Activated T-helper 17 cell treated with anti-CD3 and anti-CD28 coated beads, Interleukin-2, amount 50 U/mL, for 72 hours (primary cell): ENCODE data around the gene ZNF77. TPM values are rescaled to one million over a fixed set of nuclear protein-coding genes. Genes with fewer than 3 reads are reported as not detected.
"Not testable (repeated sequence)": the region's sequence is repeated elsewhere in the genome, so short reads cannot be mapped to it uniquely, and the experiment has no call there.

Experiments used
- ATAC-seq: fragments of 150-1000 bp; cut with Tn5 transposase; replicated peaks from 2 replicates; pipeline ENCODE4 v1.10.0; 2021; ENCODE audit warnings: mild to moderate bottlenecking, moderate library complexity
- H3K27ac Mint-ChIP-seq: one replicate; pipeline ENCODE4 v1.8.0; 2022; ENCODE audit warnings: mixed read lengths
- H3K27me3 Mint-ChIP-seq: one replicate; pipeline ENCODE4 v1.8.0; 2022; ENCODE audit warnings: mixed read lengths
- H3K36me3 Mint-ChIP-seq: one replicate; pipeline ENCODE4 v1.8.0; 2022; ENCODE audit warnings: low read depth, mild to moderate bottlenecking, mixed read lengths
- H3K4me1 Mint-ChIP-seq: one replicate; pipeline ENCODE4 v1.8.0; 2022; ENCODE audit warnings: mixed read lengths
- H3K4me3 Mint-ChIP-seq: one replicate; pipeline ENCODE4 v1.8.0; 2022; ENCODE audit warnings: mild to moderate bottlenecking, mixed read lengths
- H3K9me3 Mint-ChIP-seq: one replicate; pipeline ENCODE4 v1.8.0; 2022; ENCODE audit warnings: mixed read lengths
- total RNA-seq, 2 donors: library from RNA; stranded (reverse); gene quantifications; one replicate each; pipeline ENCODE4 v1.2.3, GENCODE V29; 2022

ZNF77 gene
- total RNA-seq, 2 donors from 2014 or later, result 4.7 to 4.9 TPM

DNA sequence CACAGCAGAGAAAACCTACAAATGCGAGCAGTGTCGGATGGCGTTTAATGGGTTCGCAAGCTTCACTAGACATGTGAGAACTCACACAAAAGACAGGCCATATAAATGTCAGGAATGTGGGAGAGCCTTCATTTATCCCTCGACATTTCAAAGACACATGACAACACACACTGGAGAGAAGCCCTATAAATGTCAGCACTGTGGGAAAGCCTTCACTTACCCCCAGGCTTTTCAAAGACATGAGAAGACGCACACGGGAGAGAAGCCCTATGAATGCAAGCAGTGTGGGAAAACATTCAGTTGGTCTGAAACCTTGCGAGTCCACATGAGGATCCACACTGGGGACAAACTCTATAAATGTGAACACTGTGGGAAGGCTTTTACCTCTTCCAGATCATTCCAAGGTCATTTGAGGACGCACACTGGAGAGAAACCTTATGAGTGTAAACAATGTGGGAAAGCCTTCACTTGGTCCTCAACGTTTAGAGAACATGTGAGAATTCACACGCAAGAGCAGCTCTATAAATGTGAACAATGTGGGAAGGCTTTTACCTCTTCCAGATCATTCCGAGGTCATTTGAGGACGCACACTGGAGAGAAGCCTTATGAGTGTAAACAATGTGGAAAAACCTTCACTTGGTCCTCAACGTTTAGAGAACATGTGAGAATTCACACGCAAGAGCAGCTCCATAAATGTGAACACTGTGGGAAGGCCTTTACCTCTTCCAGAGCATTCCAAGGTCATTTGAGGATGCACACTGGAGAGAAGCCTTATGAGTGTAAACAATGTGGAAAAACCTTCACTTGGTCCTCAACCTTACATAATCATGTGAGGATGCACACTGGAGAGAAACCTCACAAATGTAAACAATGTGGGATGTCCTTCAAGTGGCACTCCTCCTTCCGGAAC lies 27.2 kb downstream of the ZNF77 start:
- H3K27ac Mint-ChIP-seq, result no peak overlapping the region
- peaks cover 8% of the 10 kb centered on the region for H3K9me3 Mint-ChIP-seq
- peaks cover 7% of the 10 kb centered on the region for H3K4me1 Mint-ChIP-seq
- no peak overlapping the region for H3K4me3 Mint-ChIP-seq
- peaks cover 46% of the 10 kb centered on the region for H3K36me3 Mint-ChIP-seq
- ATAC-seq, result no peak
- no peaks in the 10 kb centered on the region for H3K27me3 Mint-ChIP-seq

DNA sequence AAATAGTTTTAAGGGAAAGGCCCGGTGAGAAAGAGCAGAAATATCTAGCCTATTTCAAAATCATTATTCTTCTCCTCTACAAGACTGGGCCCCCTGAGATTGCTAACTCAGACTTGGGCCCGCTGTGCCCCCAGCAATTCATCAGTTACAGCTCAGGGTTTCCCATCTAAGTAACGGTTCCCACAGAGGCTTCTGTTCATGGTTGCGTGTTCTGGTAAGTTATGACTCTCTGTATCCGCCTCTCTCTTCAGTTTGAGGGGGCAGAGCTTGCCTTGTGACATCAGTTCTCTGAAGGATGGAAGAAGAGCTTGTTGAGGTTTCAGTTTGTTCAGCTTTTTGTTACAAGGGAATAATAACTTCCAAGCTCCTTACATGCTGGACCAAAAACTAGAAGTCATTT lies 32.5 kb downstream of the ZNF77 start:
- peaks cover 11% of the 10 kb centered on the region for H3K9me3 Mint-ChIP-seq
- peak overlapping the region; percentile 98 for H3K27ac Mint-ChIP-seq
- H3K4me1 Mint-ChIP-seq, result peaks cover 32% of the 10 kb centered on the region
- no peaks in the 10 kb centered on the region for H3K27me3 Mint-ChIP-seq
- peak overlapping the region; percentile 88 for H3K4me3 Mint-ChIP-seq
- H3K36me3 Mint-ChIP-seq, result peaks cover 43% of the 10 kb centered on the region
- peak; percentile 94 for ATAC-seq

GRCh38 chr19:2906631-2907195 lies 38.1 kb downstream of the ZNF77 start:
- no peak for ATAC-seq
- Mint-ChIP-seq H3K4me1 (peaks cover 28% of the 10 kb centered on the region), H3K36me3 (peaks cover 9% of the 10 kb centered on the region), H3K4me3 (peak overlapping the region; percentile 5), H3K27ac (peak overlapping the region; percentile 4), H3K9me3 (peaks cover 1% of the 10 kb centered on the region), H3K27me3 (no peaks in the 10 kb centered on the region)

- Mint-ChIP-seq H3K27ac (no peak overlapping the region), H3K27me3 (no peaks in the 10 kb centered on the region), H3K36me3 (peaks cover 6% of the 10 kb centered on the region), H3K4me3 (no peak overlapping the region), H3K9me3 (no peaks in the 10 kb centered on the region), H3K4me1 (peaks cover 26% of the 10 kb centered on the region)
- ATAC-seq, result no peak
These were observed 38.8 kb downstream of the ZNF77 start for GRCh38 chr19:2905918-2906519.

DNA sequence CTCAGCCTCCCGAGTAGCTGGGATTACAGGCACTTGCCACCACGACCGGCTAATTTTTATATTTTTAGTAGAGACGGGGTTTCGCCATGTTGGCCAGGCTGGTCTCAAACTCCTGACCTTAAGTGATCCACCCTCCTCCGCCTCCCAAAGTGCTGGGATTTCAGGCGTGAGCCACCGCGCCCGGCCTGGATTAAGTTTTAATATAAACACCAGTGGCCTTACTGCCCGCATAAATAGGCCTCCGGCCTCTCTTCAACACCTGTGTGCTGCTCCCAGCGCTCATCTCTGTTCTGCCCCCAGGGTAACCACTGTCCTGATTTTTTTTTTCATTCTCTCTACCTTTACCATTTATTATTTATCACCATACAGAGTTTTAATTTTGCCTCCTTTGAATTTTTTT lies 41.4 kb downstream of the ZNF77 start:
- H3K27ac Mint-ChIP-seq, H3K36me3 Mint-ChIP-seq, H3K27me3 Mint-ChIP-seq, H3K9me3 Mint-ChIP-seq, H3K4me3 Mint-ChIP-seq, ATAC-seq: not testable (repeated sequence)
- H3K4me1 Mint-ChIP-seq, result peaks cover 16% of the 10 kb centered on the region

GRCh38 chr19:2902590-2903218 lies 42.1 kb downstream of the ZNF77 start:
- Mint-ChIP-seq H3K9me3 (no peaks in the 10 kb centered on the region), H3K27ac (no peak overlapping the region), H3K4me3 (peak overlapping the region; percentile 98), H3K36me3 (no peaks in the 10 kb centered on the region), H3K27me3 (no peaks in the 10 kb centered on the region), H3K4me1 (peaks cover 16% of the 10 kb centered on the region)
- no peak for ATAC-seq

DNA sequence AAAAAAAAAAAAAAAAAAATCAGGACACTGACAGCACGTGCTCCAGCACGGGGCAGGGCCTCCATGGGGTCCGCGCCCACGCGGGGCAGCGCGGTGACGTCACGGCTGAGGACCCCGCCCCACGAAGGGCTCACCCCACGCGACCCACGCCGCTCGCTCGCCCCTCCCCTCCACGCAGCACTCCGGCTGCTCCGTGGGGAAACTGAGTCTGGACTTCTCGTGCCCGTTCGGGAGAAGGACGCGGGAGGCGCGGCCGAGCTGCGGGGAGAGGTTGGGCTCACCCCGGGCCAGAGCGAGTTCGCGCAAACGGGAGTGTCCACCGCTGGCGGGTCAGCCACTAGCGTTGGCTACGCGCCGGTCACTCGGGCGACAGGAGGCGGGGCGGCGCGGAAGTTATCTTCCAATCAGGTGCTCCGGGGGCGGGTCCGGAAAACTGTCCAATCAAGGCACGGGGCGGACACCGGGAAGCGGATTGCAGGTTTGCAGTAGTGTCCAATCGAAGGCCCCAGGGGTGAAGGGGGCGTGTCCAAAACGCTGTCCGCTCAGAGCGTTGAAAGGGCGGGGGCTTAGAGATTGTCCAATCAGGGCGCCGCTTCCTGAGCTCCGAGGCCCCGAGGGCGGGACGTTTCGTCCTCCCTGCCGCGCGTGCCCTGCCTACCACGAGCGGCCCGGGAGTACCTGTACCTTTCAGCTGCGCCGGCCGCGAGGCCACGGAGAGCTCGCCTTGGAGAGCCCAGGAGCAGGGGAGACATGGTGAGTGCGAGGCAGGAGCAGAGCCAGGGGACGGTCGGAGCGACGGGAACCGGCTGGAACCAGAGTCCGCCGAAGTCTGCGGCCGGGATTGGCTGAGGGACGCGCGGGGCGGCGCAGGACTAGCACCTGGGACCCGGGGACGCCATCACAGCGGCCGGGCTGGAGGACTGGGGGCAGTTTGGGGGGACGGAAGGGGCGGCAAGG lies 44.2 kb downstream of the ZNF77 start, which contains the start of gene ZNF57:
ZNF57 (plus strand) TSS at position 633 of the 957 bp plus-strand sequence; CDS start at position 751, 118 bp downstream.
- H3K9me3 Mint-ChIP-seq, result no peaks in the 10 kb centered on the region
- no peaks in the 10 kb centered on the region for H3K27me3 Mint-ChIP-seq
- H3K36me3 Mint-ChIP-seq, result no peaks in the 10 kb centered on the region
- peak; percentile 99 for ATAC-seq
- peaks cover 9% of the 10 kb centered on the region for H3K4me1 Mint-ChIP-seq
- peak within 1 kb of the TSS; percentile 96 for H3K27ac Mint-ChIP-seq
- H3K4me3 Mint-ChIP-seq, result peak within 1 kb of the TSS; percentile 98

GRCh38 chr19:2896694-2897093 lies 48.1 kb downstream of the ZNF77 start:
- peaks cover 2% of the 10 kb centered on the region for H3K4me1 Mint-ChIP-seq
- no peaks in the 10 kb centered on the region for H3K9me3 Mint-ChIP-seq
- H3K4me3 Mint-ChIP-seq, result no peak overlapping the region
- H3K27ac Mint-ChIP-seq, result no peak overlapping the region
- ATAC-seq, result no peak
- H3K27me3 Mint-ChIP-seq, result no peaks in the 10 kb centered on the region
- H3K36me3 Mint-ChIP-seq, result no peaks in the 10 kb centered on the region

- ATAC-seq, H3K4me3 Mint-ChIP-seq, H3K27ac Mint-ChIP-seq, H3K27me3 Mint-ChIP-seq, H3K9me3 Mint-ChIP-seq, H3K4me1 Mint-ChIP-seq, H3K36me3 Mint-ChIP-seq: not testable (repeated sequence)
These were observed 54.2 kb downstream of the ZNF77 start for GRCh38 chr19:2890531-2890930.

GRCh38 chr19:2888731-2889224 lies 56.0 kb downstream of the ZNF77 start:
- Mint-ChIP-seq H3K27me3 (no peaks in the 10 kb centered on the region), H3K27ac (no peak overlapping the region), H3K36me3 (no peaks in the 10 kb centered on the region), H3K4me3 (peak overlapping the region; percentile 44), H3K4me1 (peaks cover 5% of the 10 kb centered on the region), H3K9me3 (no peaks in the 10 kb centered on the region)
- peak; percentile 77 for ATAC-seq

DNA sequence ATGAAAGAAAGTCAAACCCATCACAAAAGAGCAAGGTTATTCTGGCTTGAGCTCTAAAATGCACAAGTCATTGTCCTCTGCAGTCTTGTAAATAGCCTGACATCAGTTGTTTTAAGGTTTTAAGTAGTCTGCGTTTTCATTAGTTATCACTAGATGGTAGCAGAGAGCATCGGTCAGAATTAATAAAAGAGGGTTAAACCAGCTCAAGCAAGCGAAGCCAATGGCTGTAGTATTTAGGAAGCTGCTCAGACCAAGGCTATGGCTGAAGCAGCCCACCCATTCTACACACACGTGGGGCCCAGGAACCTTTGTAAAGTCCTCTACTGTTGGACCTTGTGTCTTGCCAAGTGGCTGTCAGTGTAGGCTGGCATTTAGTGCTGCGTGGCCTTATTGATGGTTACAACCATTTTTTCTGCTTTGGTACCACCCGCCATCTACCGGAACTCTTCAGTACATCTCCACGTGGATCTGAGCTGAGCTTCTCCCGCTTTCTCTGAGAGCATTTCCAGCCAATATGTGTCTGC lies 57.3 kb downstream of the ZNF77 start:
- no peaks in the 10 kb centered on the region for H3K27me3 Mint-ChIP-seq
- H3K4me3 Mint-ChIP-seq, result peak overlapping the region; percentile 48
- H3K9me3 Mint-ChIP-seq, result no peaks in the 10 kb centered on the region
- peaks cover 5% of the 10 kb centered on the region for H3K4me1 Mint-ChIP-seq
- ATAC-seq, result peak; percentile 62
- no peak overlapping the region for H3K27ac Mint-ChIP-seq
- H3K36me3 Mint-ChIP-seq, result no peaks in the 10 kb centered on the region

DNA sequence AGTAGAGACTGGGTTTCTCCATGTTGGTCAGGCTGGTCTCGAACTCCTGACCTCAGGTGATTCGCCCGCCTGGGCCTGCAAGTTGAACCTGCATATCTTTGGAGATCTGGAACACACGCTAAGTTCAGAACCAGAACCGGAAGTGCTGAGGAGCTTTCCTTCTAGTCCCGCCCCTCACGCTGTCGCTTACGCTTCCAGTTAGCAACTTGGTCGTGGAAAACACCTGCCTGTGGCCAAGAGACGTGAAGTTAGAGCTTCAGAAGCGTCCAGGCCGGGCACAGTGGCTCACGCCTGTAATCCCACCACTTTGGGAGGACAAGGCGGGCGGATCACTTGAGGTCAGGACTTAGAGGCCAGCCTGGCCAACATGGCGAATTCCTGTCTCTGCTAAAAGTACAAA lies 59.0 kb downstream of the ZNF77 start:
- Mint-ChIP-seq H3K4me1 (peaks cover 5% of the 10 kb centered on the region), H3K9me3 (no peaks in the 10 kb centered on the region), H3K4me3 (no peak overlapping the region), H3K27me3 (no peaks in the 10 kb centered on the region), H3K27ac (no peak overlapping the region), H3K36me3 (no peaks in the 10 kb centered on the region)
- no peak for ATAC-seq

DNA sequence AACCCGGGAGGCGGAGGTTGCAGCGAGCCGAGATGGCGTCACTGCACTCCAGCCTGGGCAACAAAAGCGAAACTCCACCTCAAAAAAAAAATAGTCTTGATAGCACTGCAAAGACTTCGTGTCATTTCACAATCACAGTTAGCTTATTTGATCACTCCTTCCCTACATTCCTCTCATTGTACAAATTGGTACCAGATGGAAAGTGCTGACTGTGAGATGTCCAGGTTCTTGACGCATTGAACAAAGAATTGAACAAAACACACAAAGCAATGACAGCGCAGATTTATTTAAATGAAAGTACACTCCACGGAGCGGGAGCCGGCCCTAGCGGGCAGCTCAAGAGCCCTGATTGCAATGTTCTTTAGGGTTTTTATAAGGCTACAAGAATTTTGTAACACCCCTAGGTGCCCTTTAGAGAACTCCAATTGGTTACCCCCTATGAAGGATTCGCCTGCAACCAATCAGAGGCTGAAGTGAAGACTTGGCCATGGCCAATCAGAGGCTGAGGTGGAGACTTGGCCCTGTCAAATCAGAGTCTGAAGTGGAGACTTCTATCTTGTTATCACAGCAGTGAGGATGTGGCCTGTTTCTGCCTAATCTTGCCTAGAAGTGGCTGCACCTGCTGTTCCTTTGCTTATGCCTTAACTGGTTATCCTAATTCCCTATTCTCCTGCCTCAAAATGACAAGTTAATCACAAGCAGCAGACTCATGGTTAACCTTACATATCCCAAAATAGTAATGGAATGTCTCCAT lies 60.9 kb downstream of the ZNF77 start:
- no peak for ATAC-seq
- no peak overlapping the region for H3K27ac Mint-ChIP-seq
- no peaks in the 10 kb centered on the region for H3K27me3 Mint-ChIP-seq
- H3K4me1 Mint-ChIP-seq, result peaks cover 5% of the 10 kb centered on the region
- no peak overlapping the region for H3K4me3 Mint-ChIP-seq
- H3K36me3 Mint-ChIP-seq, result no peaks in the 10 kb centered on the region
- no peaks in the 10 kb centered on the region for H3K9me3 Mint-ChIP-seq
